GM06990 (cell line): Measurements from ENCODE around the gene BACE2.

Experiments used
- DNase-seq: peaks from one replicate; pipeline ENCODE4 v3.0.0-alpha.2; 2011; ENCODE audit not compliant: insufficient read length; ENCODE audit errors: extremely low read depth
- H3K27me3 ChIP-seq: replicated peaks from 2 replicates; pipeline ENCODE4 v1.6.0; 2011; ENCODE audit warnings: low read length; ENCODE audit not compliant: control insufficient read depth, insufficient read depth
- H3K36me3 ChIP-seq: 2 replicates; pipeline ENCODE4 v1.5.1; 2011; ENCODE audit warnings: low read length; ENCODE audit not compliant: control insufficient read depth, insufficient read depth
- H3K4me3 ChIP-seq: replicated peaks from 2 replicates; pipeline ENCODE4 v1.5.1; 2011; ENCODE audit warnings: low read depth, mild to moderate bottlenecking, control low read depth, low read length
- TF ChIP-seq, protein P1 (sequence below): IDR thresholded peaks from 2 replicates; pipeline ENCODE4 v1.5.1; 2011; ENCODE audit warnings: low read length, control low read depth, mild to moderate bottlenecking, inconsistent platforms; ENCODE audit not compliant: insufficient read depth, poor library complexity, severe bottlenecking

Gene BACE2

DNA sequence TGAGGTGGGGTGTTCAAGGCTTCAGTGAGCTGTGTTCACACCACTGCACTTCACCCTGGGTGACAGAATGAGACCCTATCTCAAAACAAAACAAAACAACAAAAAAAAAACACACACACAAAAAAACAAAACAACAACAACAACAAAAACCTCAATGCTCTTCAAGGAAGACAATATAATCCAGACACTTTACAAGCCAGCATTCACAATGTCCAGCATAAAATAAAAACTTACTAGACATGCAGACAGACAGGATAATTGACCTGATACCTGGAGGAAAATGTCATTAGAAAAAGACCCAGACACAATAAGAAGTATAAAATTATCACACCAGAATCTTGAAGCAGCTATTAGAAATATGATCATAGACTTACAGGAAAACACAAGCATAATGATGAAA, 39.0 kb upstream of the BACE2 start:
- no peak for DNase-seq
- H3K4me3 ChIP-seq = no peak overlapping the region
- H3K27me3 ChIP-seq = no peaks in the 10 kb centered on the region
- H3K36me3 ChIP-seq = no peaks in the 10 kb centered on the region
- TF ChIP-seq, protein P1, sequence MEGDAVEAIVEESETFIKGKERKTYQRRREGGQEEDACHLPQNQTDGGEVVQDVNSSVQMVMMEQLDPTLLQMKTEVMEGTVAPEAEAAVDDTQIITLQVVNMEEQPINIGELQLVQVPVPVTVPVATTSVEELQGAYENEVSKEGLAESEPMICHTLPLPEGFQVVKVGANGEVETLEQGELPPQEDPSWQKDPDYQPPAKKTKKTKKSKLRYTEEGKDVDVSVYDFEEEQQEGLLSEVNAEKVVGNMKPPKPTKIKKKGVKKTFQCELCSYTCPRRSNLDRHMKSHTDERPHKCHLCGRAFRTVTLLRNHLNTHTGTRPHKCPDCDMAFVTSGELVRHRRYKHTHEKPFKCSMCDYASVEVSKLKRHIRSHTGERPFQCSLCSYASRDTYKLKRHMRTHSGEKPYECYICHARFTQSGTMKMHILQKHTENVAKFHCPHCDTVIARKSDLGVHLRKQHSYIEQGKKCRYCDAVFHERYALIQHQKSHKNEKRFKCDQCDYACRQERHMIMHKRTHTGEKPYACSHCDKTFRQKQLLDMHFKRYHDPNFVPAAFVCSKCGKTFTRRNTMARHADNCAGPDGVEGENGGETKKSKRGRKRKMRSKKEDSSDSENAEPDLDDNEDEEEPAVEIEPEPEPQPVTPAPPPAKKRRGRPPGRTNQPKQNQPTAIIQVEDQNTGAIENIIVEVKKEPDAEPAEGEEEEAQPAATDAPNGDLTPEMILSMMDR = no peak

DNA sequence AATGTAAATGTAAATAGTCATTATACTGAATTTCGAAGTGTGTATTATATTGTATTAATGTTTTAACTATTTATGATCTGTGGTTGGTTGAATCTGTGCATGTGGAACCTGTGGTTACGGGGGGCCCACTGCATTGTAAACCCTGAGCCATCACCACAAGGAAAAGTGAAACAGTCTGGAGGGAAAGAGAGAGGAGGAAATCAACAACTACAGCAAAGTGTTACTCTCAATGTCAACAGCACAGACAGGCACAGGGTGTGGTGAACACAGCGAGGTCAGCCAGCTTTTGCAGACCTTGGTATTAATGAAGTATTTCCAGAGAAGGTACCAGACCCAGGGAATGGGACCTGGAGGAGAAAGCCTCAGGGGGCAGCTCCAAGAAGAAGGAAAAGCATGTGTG, 37.1 kb upstream of the BACE2 start:
- Histone ChIP-seq H3K4me3 (no peak overlapping the region), H3K27me3 (no peaks in the 10 kb centered on the region), H3K36me3 (no peaks in the 10 kb centered on the region)
- DNase-seq = no peak
- TF ChIP-seq, protein P1 = no peak

DNA sequence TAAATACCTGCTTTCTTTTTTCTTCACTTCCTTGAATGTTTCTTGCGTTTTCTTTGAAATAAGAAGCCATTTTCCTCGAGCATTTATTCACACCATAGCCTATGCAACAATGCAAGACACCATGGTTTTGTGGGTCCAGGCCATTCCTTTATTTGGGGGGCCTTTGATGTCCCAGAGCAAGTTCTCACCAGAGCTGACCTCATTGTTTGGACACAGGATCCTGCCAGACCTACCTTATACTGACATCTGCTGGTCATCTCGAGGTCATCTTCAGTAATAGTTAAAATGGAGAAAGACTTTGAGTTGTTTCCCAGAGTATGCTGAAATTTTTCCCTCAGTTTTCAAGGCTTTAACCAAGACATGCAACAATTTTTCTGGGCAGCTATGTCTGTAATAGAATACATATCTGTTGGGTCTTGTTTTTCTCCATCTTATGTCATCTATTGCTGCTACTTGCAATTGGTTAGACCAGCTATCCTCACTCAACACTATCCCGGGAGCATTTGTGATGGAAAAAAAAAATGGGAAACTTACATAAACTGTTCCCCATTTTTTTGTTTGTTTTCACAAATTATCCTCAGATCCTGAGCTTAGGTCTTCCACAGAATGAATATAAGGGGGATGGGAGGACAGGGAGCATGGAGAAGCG, 34.0 kb upstream of the BACE2 start:
- TF ChIP-seq, protein P1 = peak; percentile 56
- Histone ChIP-seq H3K4me3 (no peak overlapping the region), H3K27me3 (no peaks in the 10 kb centered on the region), H3K36me3 (no peaks in the 10 kb centered on the region)
- no peak for DNase-seq

DNA sequence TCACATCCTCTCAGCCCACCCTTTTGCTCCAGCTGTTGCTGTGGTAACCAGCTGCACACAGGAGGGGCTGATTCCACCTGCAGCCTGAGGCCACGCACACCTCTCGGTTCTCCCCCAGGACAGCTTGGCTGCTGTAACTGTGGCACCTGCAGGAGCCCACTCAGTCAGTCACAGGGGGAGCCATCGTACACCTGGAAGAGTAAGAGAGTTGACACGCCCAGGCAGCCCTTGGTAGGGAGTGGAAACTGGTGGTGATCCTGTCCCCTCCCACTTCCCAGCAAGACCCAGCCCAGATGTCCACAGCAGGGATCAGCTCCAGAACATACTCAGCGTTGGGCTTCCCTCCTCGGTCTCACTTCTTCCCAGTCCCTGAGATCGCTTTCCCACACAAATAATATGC, 32.2 kb upstream of the BACE2 start:
- no peaks in the 10 kb centered on the region for H3K36me3 ChIP-seq
- H3K4me3 ChIP-seq = no peak overlapping the region
- TF ChIP-seq, protein P1 = no peak
- H3K27me3 ChIP-seq = no peaks in the 10 kb centered on the region
- DNase-seq = no peak

DNA sequence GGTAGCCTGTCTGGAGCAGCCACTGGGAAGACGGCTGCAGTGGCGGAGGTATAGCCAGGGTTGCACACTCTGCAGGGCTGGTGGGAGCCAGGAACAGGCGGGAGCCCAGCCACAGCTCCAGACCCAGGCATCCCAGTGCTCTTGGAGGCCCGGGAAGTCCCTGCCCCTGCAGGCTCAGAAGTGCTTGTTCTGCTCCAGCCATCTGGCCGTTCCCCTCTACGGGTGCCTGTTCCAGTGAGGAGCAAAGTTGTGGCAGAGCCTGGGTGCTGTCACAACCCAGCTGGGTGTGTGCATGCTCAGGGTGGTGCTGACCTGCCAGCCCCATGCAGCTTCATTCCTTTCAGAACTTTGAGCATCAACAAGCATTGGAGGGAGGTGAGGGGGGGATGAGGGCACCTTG, 31.7 kb upstream of the BACE2 start:
- H3K27me3 ChIP-seq = no peaks in the 10 kb centered on the region
- no peak overlapping the region for H3K4me3 ChIP-seq
- no peaks in the 10 kb centered on the region for H3K36me3 ChIP-seq
- no peak for DNase-seq
- TF ChIP-seq, protein P1 = no peak

DNA sequence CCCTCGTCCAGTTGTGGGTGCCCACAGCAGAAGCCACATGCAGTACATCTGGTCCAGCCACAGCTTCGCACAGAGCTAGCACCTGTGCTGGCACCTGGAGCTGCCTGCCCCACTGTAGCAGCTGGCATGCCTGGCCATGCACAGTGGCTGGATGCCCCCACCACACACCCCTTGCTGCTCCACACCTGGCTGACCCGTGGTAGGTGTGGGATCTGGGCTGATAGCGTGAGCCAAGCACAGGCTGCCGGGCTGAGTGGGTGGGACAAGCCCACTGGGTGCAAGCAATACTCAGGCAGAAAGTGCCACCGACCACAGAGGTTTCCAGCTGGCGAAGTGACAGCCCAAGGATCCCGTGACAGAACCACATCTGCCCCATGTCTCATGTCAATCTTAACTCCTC, 30.6 kb upstream of the BACE2 start:
- H3K27me3 ChIP-seq = no peaks in the 10 kb centered on the region
- DNase-seq = no peak
- TF ChIP-seq, protein P1 = no peak
- H3K4me3 ChIP-seq = no peak overlapping the region
- H3K36me3 ChIP-seq = no peaks in the 10 kb centered on the region
